ENCODE results near the gene SLC22A17. TPM values are rescaled to one million over a fixed set of nuclear protein-coding genes. Genes with fewer than 3 reads are reported as not detected.

Gene SLC22A17
- total and polyA plus RNA-seq, 2 of the 13 experiments (the other 11 are each of a cell fraction or from before 2014, with no cell fraction given), result 0.95 to 1.1 TPM

DNA sequence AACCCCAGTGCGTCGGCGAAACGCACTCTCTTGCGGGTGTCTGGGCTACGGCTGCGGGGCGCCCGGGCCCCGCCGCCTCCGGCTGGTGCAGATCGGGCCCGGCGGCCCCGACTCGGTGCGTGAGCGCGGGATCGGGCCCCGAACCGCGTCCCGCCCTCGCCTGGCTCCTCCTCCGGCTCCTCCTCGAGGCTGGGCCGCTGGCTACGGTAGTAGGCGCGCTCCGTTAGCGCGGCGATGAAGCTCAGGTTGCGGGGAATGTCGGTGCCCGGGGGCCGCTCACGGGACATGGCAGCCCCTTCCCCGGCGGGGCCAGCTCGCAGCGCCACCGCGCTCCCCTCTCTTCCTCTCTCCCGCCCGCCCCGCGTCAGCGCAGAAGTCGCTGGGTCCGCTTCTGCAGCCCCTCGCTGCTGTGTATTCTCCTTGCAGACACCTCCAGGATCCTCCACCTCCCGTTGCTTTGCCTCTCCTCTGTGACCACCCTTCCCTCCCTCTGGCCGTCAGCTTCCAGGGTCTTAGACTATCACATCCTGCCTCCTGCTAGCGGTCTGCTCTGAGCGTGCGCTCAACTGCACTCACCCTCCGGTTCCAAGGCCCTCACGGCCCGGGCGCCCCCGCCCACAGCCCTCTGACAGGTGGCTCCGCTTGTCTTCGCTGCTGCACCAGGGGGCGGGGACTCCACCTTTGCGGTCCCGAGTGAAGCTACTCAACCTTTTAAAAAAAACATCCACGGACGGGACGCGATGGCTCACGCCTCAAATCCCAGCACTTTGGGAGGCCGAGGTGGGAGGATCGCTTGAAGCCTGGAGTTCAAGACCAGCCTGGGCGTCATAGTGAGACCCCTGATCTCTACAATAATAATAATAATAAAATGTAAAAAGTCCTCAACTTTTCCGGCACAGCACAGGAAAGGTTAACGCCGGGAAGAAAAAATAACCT, 50.1 kb downstream of the SLC22A17 start, which contains the start of gene PPP1R3E (continued):
- TF ChIP-seq ZNF564 (CRISPR knock-in tag; IDR thresholded peaks at IDR 0.05) (no peak), KAT8 (CRISPR knock-in tag; IDR thresholded peaks at IDR 0.05) (peak; percentile 76), ZNF12 (CRISPR knock-in tag; IDR thresholded peaks at IDR 0.05) (peak; percentile 16; the same call in 1 of the 2 replicates), MZF1 (CRISPR knock-in tag; IDR thresholded peaks at IDR 0.05; ENCODE audit: borderline replicate concordance) (peak; percentile 96), RXRA (CRISPR knock-in tag; IDR thresholded peaks at IDR 0.05) (peak; percentile 69), BRCA1 (CRISPR knock-in tag; IDR thresholded peaks at IDR 0.05) (peak; percentile 53; the same call in 1 of the 2 replicates), SP2 (CRISPR knock-in tag; IDR thresholded peaks at IDR 0.05) (no peak), ATF7-NPFF (CRISPR knock-in tag; IDR thresholded peaks at IDR 0.05; ENCODE audit: low read depth) (peak; percentile 89; the same call in 1 of the 2 replicates), NFKB2 (CRISPR knock-in tag; IDR thresholded peaks at IDR 0.05; ENCODE audit: borderline replicate concordance) (peak; percentile 90), AGO2 (optimal IDR thresholded peaks at IDR 0.05; ENCODE audit: low read depth, low read length) (peak; percentile 96), GFI1 (CRISPR knock-in tag; IDR thresholded peaks at IDR 0.05; ENCODE audit: borderline replicate concordance) (no peak), HNRNPL (IDR thresholded peaks at IDR 0.05; ENCODE audit: low read depth, low read length) (no peak), DPF2 (CRISPR knock-in tag; IDR thresholded peaks at IDR 0.05; ENCODE audit: borderline replicate concordance, low read depth) (no peak)
- TF ChIP-seq, protein P1, sequence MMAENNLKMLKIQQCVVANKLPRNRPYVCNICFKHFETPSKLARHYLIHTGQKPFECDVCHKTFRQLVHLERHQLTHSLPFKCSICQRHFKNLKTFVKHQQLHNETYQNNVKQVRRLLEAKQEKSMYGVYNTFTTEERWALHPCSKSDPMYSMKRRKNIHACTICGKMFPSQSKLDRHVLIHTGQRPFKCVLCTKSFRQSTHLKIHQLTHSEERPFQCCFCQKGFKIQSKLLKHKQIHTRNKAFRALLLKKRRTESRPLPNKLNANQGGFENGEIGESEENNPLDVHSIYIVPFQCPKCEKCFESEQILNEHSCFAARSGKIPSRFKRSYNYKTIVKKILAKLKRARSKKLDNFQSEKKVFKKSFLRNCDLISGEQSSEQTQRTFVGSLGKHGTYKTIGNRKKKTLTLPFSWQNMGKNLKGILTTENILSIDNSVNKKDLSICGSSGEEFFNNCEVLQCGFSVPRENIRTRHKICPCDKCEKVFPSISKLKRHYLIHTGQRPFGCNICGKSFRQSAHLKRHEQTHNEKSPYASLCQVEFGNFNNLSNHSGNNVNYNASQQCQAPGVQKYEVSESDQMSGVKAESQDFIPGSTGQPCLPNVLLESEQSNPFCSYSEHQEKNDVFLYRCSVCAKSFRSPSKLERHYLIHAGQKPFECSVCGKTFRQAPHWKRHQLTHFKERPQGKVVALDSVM (CRISPR knock-in tag; IDR thresholded peaks at IDR 0.05), result no peak
- TF ChIP-seq, protein P2, sequence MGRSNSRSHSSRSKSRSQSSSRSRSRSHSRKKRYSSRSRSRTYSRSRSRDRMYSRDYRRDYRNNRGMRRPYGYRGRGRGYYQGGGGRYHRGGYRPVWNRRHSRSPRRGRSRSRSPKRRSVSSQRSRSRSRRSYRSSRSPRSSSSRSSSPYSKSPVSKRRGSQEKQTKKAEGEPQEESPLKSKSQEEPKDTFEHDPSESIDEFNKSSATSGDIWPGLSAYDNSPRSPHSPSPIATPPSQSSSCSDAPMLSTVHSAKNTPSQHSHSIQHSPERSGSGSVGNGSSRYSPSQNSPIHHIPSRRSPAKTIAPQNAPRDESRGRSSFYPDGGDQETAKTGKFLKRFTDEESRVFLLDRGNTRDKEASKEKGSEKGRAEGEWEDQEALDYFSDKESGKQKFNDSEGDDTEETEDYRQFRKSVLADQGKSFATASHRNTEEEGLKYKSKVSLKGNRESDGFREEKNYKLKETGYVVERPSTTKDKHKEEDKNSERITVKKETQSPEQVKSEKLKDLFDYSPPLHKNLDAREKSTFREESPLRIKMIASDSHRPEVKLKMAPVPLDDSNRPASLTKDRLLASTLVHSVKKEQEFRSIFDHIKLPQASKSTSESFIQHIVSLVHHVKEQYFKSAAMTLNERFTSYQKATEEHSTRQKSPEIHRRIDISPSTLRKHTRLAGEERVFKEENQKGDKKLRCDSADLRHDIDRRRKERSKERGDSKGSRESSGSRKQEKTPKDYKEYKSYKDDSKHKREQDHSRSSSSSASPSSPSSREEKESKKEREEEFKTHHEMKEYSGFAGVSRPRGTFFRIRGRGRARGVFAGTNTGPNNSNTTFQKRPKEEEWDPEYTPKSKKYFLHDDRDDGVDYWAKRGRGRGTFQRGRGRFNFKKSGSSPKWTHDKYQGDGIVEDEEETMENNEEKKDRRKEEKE (IDR thresholded peaks at IDR 0.05), result no peak
- TF ChIP-seq, protein P3, sequence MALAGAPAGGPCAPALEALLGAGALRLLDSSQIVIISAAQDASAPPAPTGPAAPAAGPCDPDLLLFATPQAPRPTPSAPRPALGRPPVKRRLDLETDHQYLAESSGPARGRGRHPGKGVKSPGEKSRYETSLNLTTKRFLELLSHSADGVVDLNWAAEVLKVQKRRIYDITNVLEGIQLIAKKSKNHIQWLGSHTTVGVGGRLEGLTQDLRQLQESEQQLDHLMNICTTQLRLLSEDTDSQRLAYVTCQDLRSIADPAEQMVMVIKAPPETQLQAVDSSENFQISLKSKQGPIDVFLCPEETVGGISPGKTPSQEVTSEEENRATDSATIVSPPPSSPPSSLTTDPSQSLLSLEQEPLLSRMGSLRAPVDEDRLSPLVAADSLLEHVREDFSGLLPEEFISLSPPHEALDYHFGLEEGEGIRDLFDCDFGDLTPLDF (CRISPR knock-in tag; IDR thresholded peaks at IDR 0.05), result no peak; the same call in 1 of the 2 replicates
- TF ChIP-seq, protein P4, sequence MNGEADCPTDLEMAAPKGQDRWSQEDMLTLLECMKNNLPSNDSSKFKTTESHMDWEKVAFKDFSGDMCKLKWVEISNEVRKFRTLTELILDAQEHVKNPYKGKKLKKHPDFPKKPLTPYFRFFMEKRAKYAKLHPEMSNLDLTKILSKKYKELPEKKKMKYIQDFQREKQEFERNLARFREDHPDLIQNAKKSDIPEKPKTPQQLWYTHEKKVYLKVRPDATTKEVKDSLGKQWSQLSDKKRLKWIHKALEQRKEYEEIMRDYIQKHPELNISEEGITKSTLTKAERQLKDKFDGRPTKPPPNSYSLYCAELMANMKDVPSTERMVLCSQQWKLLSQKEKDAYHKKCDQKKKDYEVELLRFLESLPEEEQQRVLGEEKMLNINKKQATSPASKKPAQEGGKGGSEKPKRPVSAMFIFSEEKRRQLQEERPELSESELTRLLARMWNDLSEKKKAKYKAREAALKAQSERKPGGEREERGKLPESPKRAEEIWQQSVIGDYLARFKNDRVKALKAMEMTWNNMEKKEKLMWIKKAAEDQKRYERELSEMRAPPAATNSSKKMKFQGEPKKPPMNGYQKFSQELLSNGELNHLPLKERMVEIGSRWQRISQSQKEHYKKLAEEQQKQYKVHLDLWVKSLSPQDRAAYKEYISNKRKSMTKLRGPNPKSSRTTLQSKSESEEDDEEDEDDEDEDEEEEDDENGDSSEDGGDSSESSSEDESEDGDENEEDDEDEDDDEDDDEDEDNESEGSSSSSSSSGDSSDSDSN (CRISPR knock-in tag; IDR thresholded peaks at IDR 0.05), result peak; percentile 87
- TF ChIP-seq, protein P5, sequence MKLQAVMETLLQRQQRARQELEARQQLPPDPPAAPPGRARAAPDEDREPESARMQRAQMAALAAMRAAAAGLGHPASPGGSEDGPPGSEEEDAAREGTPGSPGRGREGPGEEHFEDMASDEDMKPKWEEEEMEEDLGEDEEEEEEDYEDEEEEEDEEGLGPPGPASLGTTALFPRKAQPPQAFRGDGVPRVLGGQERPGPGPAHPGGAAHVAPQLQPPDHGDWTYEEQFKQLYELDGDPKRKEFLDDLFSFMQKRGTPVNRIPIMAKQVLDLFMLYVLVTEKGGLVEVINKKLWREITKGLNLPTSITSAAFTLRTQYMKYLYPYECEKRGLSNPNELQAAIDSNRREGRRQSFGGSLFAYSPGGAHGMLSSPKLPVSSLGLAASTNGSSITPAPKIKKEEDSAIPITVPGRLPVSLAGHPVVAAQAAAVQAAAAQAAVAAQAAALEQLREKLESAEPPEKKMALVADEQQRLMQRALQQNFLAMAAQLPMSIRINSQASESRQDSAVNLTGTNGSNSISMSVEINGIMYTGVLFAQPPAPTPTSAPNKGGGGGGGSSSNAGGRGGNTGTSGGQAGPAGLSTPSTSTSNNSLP (IDR thresholded peaks at IDR 0.05; ENCODE audit: low read depth, low read length), result 0 out of 2 replicates have a peak, but pooled peaks have one; percentile 11
